Activated naive CD8-positive, alpha-beta T cell treated with anti-CD3 and anti-CD28 coated beads, Interleukin-2, amount 50 U/mL, for 24 hours (primary cell): Measurements from ENCODE around the gene CNGA4.
A peak's percentile ranks its signal among the peaks of the same experiment; 100 is the strongest.
"Not testable (repeated sequence)": the region's sequence is repeated elsewhere in the genome, so short reads cannot be mapped to it uniquely, and the experiment has no call there.

ENCODE experiments used
- ATAC-seq: fragments of 150-1000 bp; cut with Tn5 transposase; one replicate; pipeline ENCODE4 v1.10.0; 2021
- DNase-seq: peaks from one replicate; pipeline ENCODE4 v3.0.0; 2021
- H3K27ac Mint-ChIP-seq: one replicate; pipeline ENCODE4 v1.8.0; 2021; ENCODE audit warnings: mild to moderate bottlenecking, mixed read lengths
- H3K27me3 Mint-ChIP-seq: one replicate; pipeline ENCODE4 v1.8.0; 2021; ENCODE audit warnings: mixed read lengths
- H3K36me3 Mint-ChIP-seq: one replicate; pipeline ENCODE4 v1.8.0; 2021; ENCODE audit warnings: low read depth, mixed read lengths
- H3K4me1 Mint-ChIP-seq: one replicate; pipeline ENCODE4 v1.8.0; 2021; ENCODE audit warnings: mixed read lengths
- H3K4me3 Mint-ChIP-seq: one replicate; pipeline ENCODE4 v1.8.0; 2021; ENCODE audit warnings: mild to moderate bottlenecking, moderate library complexity, mixed read lengths
- H3K9me3 Mint-ChIP-seq: one replicate; pipeline ENCODE4 v1.8.0; 2021; ENCODE audit warnings: mixed read lengths

Gene CNGA4

GRCh38 chr11:6237761-6238302 is 1.1 kb upstream of the CNGA4 start:
- DNase-seq (no peak), ATAC-seq (no peak)
- Mint-ChIP-seq H3K4me3 (no peak overlapping the region), H3K4me1 (peaks cover 20% of the 10 kb centered on the region), H3K36me3 (no peaks in the 10 kb centered on the region), H3K27ac (no peak overlapping the region), H3K9me3 (no peaks in the 10 kb centered on the region), H3K27me3 (peaks cover 4% of the 10 kb centered on the region)

GRCh38 chr11:6240139-6240538 is 1.2 kb downstream of the CNGA4 start:
- ATAC-seq (no peak), DNase-seq (no peak)
- Mint-ChIP-seq H3K27ac (no peak overlapping the region), H3K4me1 (peaks cover 3% of the 10 kb centered on the region), H3K9me3 (no peaks in the 10 kb centered on the region), H3K36me3 (no peaks in the 10 kb centered on the region), H3K27me3 (peaks cover 4% of the 10 kb centered on the region), H3K4me3 (no peak overlapping the region)

GRCh38 chr11:6240781-6241180 is 1.9 kb downstream of the CNGA4 start:
- no peaks in the 10 kb centered on the region for H3K36me3 Mint-ChIP-seq
- H3K27me3 Mint-ChIP-seq = peaks cover 4% of the 10 kb centered on the region
- DNase-seq (no peak), ATAC-seq (no peak)
- H3K9me3 Mint-ChIP-seq = no peaks in the 10 kb centered on the region
- H3K4me3 Mint-ChIP-seq = no peak overlapping the region
- H3K27ac Mint-ChIP-seq = no peak overlapping the region
- H3K4me1 Mint-ChIP-seq = no peaks in the 10 kb centered on the region

GRCh38 chr11:6241316-6241715 is 2.4 kb downstream of the CNGA4 start:
- no peak overlapping the region for H3K4me3 Mint-ChIP-seq
- H3K9me3 Mint-ChIP-seq = no peaks in the 10 kb centered on the region
- H3K4me1 Mint-ChIP-seq = no peaks in the 10 kb centered on the region
- peaks cover 4% of the 10 kb centered on the region for H3K27me3 Mint-ChIP-seq
- no peak for DNase-seq
- no peak overlapping the region for H3K27ac Mint-ChIP-seq
- no peaks in the 10 kb centered on the region for H3K36me3 Mint-ChIP-seq
- no peak for ATAC-seq

- Mint-ChIP-seq H3K9me3 (no peaks in the 10 kb centered on the region), H3K36me3 (no peaks in the 10 kb centered on the region), H3K4me1 (no peaks in the 10 kb centered on the region), H3K27me3 (peaks cover 2% of the 10 kb centered on the region), H3K4me3 (no peak overlapping the region), H3K27ac (no peak overlapping the region)
- no peak for DNase-seq
- no peak for ATAC-seq
Measured at GRCh38 chr11:6245536-6245935, 6.6 kb downstream of the CNGA4 start.

- H3K36me3 Mint-ChIP-seq = no peaks in the 10 kb centered on the region
Measured at GRCh38 chr11:6248248-6248647, 9.4 kb downstream of the CNGA4 start.

GRCh38 chr11:6248897-6249296 is 10.0 kb downstream of the CNGA4 start:
- not testable (repeated sequence) for H3K27ac Mint-ChIP-seq, H3K27me3 Mint-ChIP-seq, H3K36me3 Mint-ChIP-seq, DNase-seq, H3K9me3 Mint-ChIP-seq, ATAC-seq, H3K4me3 Mint-ChIP-seq, H3K4me1 Mint-ChIP-seq

More at GRCh38 chr11:6248248-6248647, 9.4 kb downstream of the CNGA4 start:
- no peaks in the 10 kb centered on the region for H3K4me1 Mint-ChIP-seq
- no peaks in the 10 kb centered on the region for H3K9me3 Mint-ChIP-seq
- no peaks in the 10 kb centered on the region for H3K27me3 Mint-ChIP-seq
- ATAC-seq (no peak), DNase-seq (no peak)
- H3K27ac Mint-ChIP-seq = no peak overlapping the region
- no peak overlapping the region for H3K4me3 Mint-ChIP-seq

GRCh38 chr11:6249770-6250555 is 11.1 kb downstream of the CNGA4 start:
- no peaks in the 10 kb centered on the region for H3K27me3 Mint-ChIP-seq
- ATAC-seq = no peak
- no peak for DNase-seq
- no peaks in the 10 kb centered on the region for H3K4me1 Mint-ChIP-seq
- H3K4me3 Mint-ChIP-seq = no peak overlapping the region
- H3K36me3 Mint-ChIP-seq = no peaks in the 10 kb centered on the region
- no peak overlapping the region for H3K27ac Mint-ChIP-seq
- no peaks in the 10 kb centered on the region for H3K9me3 Mint-ChIP-seq

- ATAC-seq = no peak
- Mint-ChIP-seq H3K4me3 (no peak overlapping the region), H3K36me3 (no peaks in the 10 kb centered on the region), H3K4me1 (no peaks in the 10 kb centered on the region), H3K27me3 (no peaks in the 10 kb centered on the region), H3K27ac (no peak overlapping the region), H3K9me3 (no peaks in the 10 kb centered on the region)
- DNase-seq = peak; percentile 67
Measured at GRCh38 chr11:6251120-6251733, 12.3 kb downstream of the CNGA4 start.

- no peak for DNase-seq
- no peaks in the 10 kb centered on the region for H3K36me3 Mint-ChIP-seq
- H3K9me3 Mint-ChIP-seq = no peaks in the 10 kb centered on the region
- H3K27me3 Mint-ChIP-seq = no peaks in the 10 kb centered on the region
- no peak for ATAC-seq
- H3K27ac Mint-ChIP-seq = no peak overlapping the region
- H3K4me1 Mint-ChIP-seq = no peaks in the 10 kb centered on the region
- no peak overlapping the region for H3K4me3 Mint-ChIP-seq
Measured at GRCh38 chr11:6251990-6252473, 13.1 kb downstream of the CNGA4 start.

GRCh38 chr11:6253197-6253596 is 14.3 kb downstream of the CNGA4 start:
- DNase-seq = no peak
- no peak overlapping the region for H3K27ac Mint-ChIP-seq
- H3K27me3 Mint-ChIP-seq = peaks cover 2% of the 10 kb centered on the region
- peak; percentile 36 for ATAC-seq
- H3K36me3 Mint-ChIP-seq = no peaks in the 10 kb centered on the region
- no peaks in the 10 kb centered on the region for H3K4me1 Mint-ChIP-seq
- H3K4me3 Mint-ChIP-seq = no peak overlapping the region
- no peaks in the 10 kb centered on the region for H3K9me3 Mint-ChIP-seq

GRCh38 chr11:6258141-6258540 is 19.3 kb downstream of the CNGA4 start:
- no peak for DNase-seq
- Mint-ChIP-seq H3K9me3 (no peaks in the 10 kb centered on the region), H3K4me1 (no peaks in the 10 kb centered on the region), H3K4me3 (no peak overlapping the region), H3K36me3 (no peaks in the 10 kb centered on the region), H3K27ac (no peak overlapping the region), H3K27me3 (peaks cover 14% of the 10 kb centered on the region)
- no peak for ATAC-seq

- no peaks in the 10 kb centered on the region for H3K4me1 Mint-ChIP-seq
- no peaks in the 10 kb centered on the region for H3K9me3 Mint-ChIP-seq
- H3K27me3 Mint-ChIP-seq = peaks cover 14% of the 10 kb centered on the region
- H3K36me3 Mint-ChIP-seq = no peaks in the 10 kb centered on the region
- H3K4me3 Mint-ChIP-seq = no peak overlapping the region
- DNase-seq (peak; percentile 17), ATAC-seq (peak; percentile 20)
- H3K27ac Mint-ChIP-seq = no peak overlapping the region
Measured at GRCh38 chr11:6258571-6259081, 19.7 kb downstream of the CNGA4 start.

- Mint-ChIP-seq H3K4me3 (no peak overlapping the region), H3K4me1 (no peaks in the 10 kb centered on the region), H3K27ac (no peak overlapping the region), H3K9me3 (no peaks in the 10 kb centered on the region), H3K36me3 (no peaks in the 10 kb centered on the region), H3K27me3 (peaks cover 28% of the 10 kb centered on the region)
- DNase-seq (no peak), ATAC-seq (no peak)
Measured at GRCh38 chr11:6260207-6260726, 21.4 kb downstream of the CNGA4 start.

- no peak overlapping the region for H3K4me3 Mint-ChIP-seq
- H3K4me1 Mint-ChIP-seq = no peaks in the 10 kb centered on the region
- ATAC-seq (no peak), DNase-seq (no peak)
- H3K36me3 Mint-ChIP-seq = no peaks in the 10 kb centered on the region
- H3K9me3 Mint-ChIP-seq = no peaks in the 10 kb centered on the region
- H3K27ac Mint-ChIP-seq = no peak overlapping the region
- peaks cover 30% of the 10 kb centered on the region for H3K27me3 Mint-ChIP-seq
Measured at GRCh38 chr11:6263662-6264061, 24.8 kb downstream of the CNGA4 start.
